ENCODE data around the gene KLK4. TPM values are rescaled to one million over a fixed set of nuclear protein-coding genes. Genes with fewer than 3 reads are reported as not detected.

Gene KLK4
- total RNA-seq, 1 experiment from 2014 or later = 0.84 TPM

DNA sequence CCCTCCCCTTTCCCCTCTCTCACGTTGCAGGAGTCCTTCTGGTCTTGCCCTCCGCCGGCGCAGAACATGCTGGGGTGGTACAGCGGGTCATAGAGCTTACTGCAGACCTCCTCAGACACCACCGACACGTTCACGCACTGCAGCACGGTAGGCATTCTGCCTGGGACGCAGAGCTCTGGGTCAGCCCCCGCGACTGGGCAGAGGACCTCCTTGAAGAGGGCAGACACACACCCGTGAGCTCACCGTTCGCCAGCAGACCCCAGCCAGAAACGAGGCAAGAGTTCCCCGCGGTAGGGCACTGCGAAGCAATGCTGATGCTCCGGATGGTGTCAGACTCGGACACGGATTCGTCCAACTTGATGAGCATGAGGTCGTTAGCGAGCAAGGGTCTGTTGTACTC lies 2.9 kb downstream of the KLK4 start:
- Histone ChIP-seq H3K4me1 (ENCODE audit: control insufficient read depth in 1 of 2, insufficient read depth in 2 of 2, low read length in 2 of 2) (peaks cover 4 to 26% of the 10 kb centered on the region in 2 experiments; a peak in 3 of 4 replicates), H3K79me2 (ENCODE audit: insufficient read depth, low read length) (no peaks in the 10 kb centered on the region), H3K4me3 (replicated peaks in 1 of 2; ENCODE audit: low read depth in 1 of 2, low read length in 2 of 2) (no peak overlapping the region), H3K9me2 (ENCODE audit: insufficient read depth) (no peaks in the 10 kb centered on the region), H3K27me3 (ENCODE audit: insufficient read depth, low read length) (peaks cover 8% of the 10 kb centered on the region; the same call in 1 of the 2 replicates), H3K4me2 (ENCODE audit: low read length) (no peak overlapping the region), H3K27ac (ENCODE audit: low read depth, low read length) (no peak overlapping the region), H3K36me3 (ENCODE audit: control insufficient read depth in 1 of 2, insufficient read depth in 2 of 2, low read length in 2 of 2) (no peaks in the 10 kb centered on the region), H3K9ac (ENCODE audit: low read length) (no peak overlapping the region), H3K9me3 (ENCODE audit: control insufficient read depth in 1 of 2, insufficient read depth in 1 of 2, low read depth in 1 of 2, low read length in 2 of 2) (no peaks in the 10 kb centered on the region), H4K20me1 (ENCODE audit: insufficient read depth) (no peaks in the 10 kb centered on the region), H2AFZ (ENCODE audit: low read depth, low read length, poor library complexity, severe bottlenecking) (no peak overlapping the region)
- intact Hi-C loops (cut with micrococcal nuclease) = loop anchor here (5.0 kb wide), 1 partner anchor 189 kb away; no protein-coding TSS in a partner anchor
- CTCF ChIA-PET = interaction anchor here (1.2 to 2.4 kb wide), 2 partner anchors 13 to 94 kb away, joined by 4 to 19 read pairs; no protein-coding TSS in a partner anchor
- DNase-seq (ENCODE audit: low read depth, low spot score) (no peak), ATAC-seq (no peak)
- RAD21 ChIA-PET (ENCODE audit: low non-redundant PET in 1 of 2, low total read pairs in 2 of 2, uncharacterized antibody in 2 of 2, unreplicated experiment in 2 of 2) = no interaction called here
- no TSS peak for BruUV-seq (replicated peaks)
- POLR2A ChIA-PET = no interaction called here
- TF ChIP-seq, protein P1, sequence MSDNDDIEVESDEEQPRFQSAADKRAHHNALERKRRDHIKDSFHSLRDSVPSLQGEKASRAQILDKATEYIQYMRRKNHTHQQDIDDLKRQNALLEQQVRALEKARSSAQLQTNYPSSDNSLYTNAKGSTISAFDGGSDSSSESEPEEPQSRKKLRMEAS (IDR thresholded peaks at IDR 0.05) = no peak
- TF ChIP-seq CEBPB (IDR thresholded peaks at IDR 0.05; ENCODE audit: low read depth) = no peak

DNA sequence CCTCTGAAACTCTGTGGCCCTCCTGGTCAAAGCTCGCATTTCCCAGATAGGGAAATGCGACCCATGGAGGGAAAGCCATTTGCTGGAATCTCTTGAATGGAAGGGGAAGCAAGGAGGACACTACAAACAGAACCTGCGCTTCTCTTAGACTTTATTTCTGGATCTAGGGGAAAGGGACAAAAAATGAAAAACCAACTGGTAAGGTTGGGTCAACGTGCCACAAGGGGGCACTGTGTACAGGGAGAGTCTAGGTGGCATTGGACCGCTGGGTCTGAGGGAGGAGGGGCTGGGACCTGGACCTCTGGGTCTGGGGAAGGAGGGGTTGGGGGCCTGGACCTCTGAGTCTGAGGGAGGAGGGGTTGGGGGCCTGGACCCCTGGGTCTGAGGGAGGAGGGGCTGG lies 5.0 kb downstream of the KLK4 start:
- TF ChIP-seq, protein P2, sequence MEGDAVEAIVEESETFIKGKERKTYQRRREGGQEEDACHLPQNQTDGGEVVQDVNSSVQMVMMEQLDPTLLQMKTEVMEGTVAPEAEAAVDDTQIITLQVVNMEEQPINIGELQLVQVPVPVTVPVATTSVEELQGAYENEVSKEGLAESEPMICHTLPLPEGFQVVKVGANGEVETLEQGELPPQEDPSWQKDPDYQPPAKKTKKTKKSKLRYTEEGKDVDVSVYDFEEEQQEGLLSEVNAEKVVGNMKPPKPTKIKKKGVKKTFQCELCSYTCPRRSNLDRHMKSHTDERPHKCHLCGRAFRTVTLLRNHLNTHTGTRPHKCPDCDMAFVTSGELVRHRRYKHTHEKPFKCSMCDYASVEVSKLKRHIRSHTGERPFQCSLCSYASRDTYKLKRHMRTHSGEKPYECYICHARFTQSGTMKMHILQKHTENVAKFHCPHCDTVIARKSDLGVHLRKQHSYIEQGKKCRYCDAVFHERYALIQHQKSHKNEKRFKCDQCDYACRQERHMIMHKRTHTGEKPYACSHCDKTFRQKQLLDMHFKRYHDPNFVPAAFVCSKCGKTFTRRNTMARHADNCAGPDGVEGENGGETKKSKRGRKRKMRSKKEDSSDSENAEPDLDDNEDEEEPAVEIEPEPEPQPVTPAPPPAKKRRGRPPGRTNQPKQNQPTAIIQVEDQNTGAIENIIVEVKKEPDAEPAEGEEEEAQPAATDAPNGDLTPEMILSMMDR (IDR thresholded peaks at IDR 0.05 in 2 of 3, conservative IDR thresholded peaks at IDR 0.05 in 1 of 3; ENCODE audit: borderline replicate concordance in 1 of 3, insufficient read depth in 1 of 3, low read depth in 2 of 3, low read length in 2 of 3) = peak; percentile 72 to 80 (median 74)
- TF ChIP-seq CBX3 (IDR thresholded peaks at IDR 0.05; ENCODE audit: low read depth) (no peak), RAD21 (IDR thresholded peaks at IDR 0.05; ENCODE audit: low read depth) (peak; percentile 66), CEBPB (IDR thresholded peaks at IDR 0.05; ENCODE audit: low read depth) (no peak), ELF1 (IDR thresholded peaks at IDR 0.05; ENCODE audit: borderline replicate concordance, low read depth) (no peak), JUND (IDR thresholded peaks at IDR 0.05) (no peak)
- POLR2A ChIA-PET = no interaction called here
- RAD21 ChIA-PET (ENCODE audit: low non-redundant PET in 1 of 2, low total read pairs in 2 of 2, uncharacterized antibody in 2 of 2, unreplicated experiment in 2 of 2) = no interaction called here
- no TSS peak for BruUV-seq (replicated peaks)
- no peak overlapping the region for H2AFZ ChIP-seq (ENCODE audit: low read depth, low read length, poor library complexity, severe bottlenecking)
- DNase-seq (ENCODE audit: low read depth, low spot score) (no peak), ATAC-seq (peak; percentile 32)
- no peaks in the 10 kb centered on the region for H3K9me3 ChIP-seq (ENCODE audit: control insufficient read depth in 1 of 2, insufficient read depth in 1 of 2, low read depth in 1 of 2, low read length in 2 of 2)
- no peak overlapping the region for H3K9ac ChIP-seq (ENCODE audit: low read length)
- H3K36me3 ChIP-seq (ENCODE audit: control insufficient read depth in 1 of 2, insufficient read depth in 2 of 2, low read length in 2 of 2) = no peaks in the 10 kb centered on the region
- intact Hi-C loops (cut with micrococcal nuclease) = loop anchor here (1.0 to 5.0 kb wide), 2 partner anchors 111 to 191 kb away; no protein-coding TSS in a partner anchor
- H3K27me3 ChIP-seq (ENCODE audit: insufficient read depth, low read length) = no peaks in the 10 kb centered on the region
- H3K4me3 ChIP-seq (replicated peaks in 1 of 2; ENCODE audit: low read depth in 1 of 2, low read length in 2 of 2) = no peak overlapping the region
- no peak overlapping the region for H3K27ac ChIP-seq (ENCODE audit: low read depth, low read length)
- CTCF ChIA-PET = interaction anchor here (1.2 to 1.6 kb wide), 3 partner anchors 16 to 113 kb away, joined by 4 to 6 read pairs (median 5); partner anchors contain the start of gene KLK10
- no peaks in the 10 kb centered on the region for H4K20me1 ChIP-seq (ENCODE audit: insufficient read depth)
- H3K4me1 ChIP-seq (ENCODE audit: control insufficient read depth in 1 of 2, insufficient read depth in 2 of 2, low read length in 2 of 2) = peaks cover 4 to 20% of the 10 kb centered on the region in 2 experiments; a peak in 3 of 4 replicates
- H3K9me2 ChIP-seq (ENCODE audit: insufficient read depth) = no peaks in the 10 kb centered on the region
- peak overlapping the region; percentile 40; the same call in 1 of the 2 replicates for H3K4me2 ChIP-seq (ENCODE audit: low read length)
- H3K79me2 ChIP-seq (ENCODE audit: insufficient read depth, low read length) = no peaks in the 10 kb centered on the region
